GM19099 (cell line): ENCODE results near the gene C1orf52.

Experiments
- POLR2A ChIP-seq: IDR thresholded peaks from 3 replicates; pipeline ENCODE4 v1.6.1; 2011; ENCODE audit warnings: low read depth; ENCODE audit not compliant: insufficient read length; ENCODE audit errors: extremely low read depth

Gene C1orf52

DNA sequence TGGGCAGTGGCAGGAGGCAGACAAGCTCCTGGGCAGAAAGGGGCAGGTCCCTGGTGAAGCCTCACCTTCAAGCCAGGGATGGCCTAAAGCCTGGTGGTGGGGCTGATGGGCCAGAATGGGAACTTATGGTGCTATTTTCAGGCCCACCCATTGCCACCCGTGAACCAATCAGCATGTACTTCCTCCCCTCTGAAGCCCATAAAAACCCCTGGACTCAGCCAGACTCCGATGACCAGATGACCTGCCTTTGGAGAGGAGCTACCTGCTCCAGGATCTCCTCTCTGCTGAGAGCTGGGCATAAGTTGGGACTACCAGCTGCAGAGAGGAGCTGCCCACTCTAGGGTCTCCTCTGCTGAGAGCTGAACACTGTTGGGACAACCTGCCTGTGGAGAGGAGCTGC, 24.7 kb upstream of the C1orf52 start:
- TF ChIP-seq POLR2A = no peak

DNA sequence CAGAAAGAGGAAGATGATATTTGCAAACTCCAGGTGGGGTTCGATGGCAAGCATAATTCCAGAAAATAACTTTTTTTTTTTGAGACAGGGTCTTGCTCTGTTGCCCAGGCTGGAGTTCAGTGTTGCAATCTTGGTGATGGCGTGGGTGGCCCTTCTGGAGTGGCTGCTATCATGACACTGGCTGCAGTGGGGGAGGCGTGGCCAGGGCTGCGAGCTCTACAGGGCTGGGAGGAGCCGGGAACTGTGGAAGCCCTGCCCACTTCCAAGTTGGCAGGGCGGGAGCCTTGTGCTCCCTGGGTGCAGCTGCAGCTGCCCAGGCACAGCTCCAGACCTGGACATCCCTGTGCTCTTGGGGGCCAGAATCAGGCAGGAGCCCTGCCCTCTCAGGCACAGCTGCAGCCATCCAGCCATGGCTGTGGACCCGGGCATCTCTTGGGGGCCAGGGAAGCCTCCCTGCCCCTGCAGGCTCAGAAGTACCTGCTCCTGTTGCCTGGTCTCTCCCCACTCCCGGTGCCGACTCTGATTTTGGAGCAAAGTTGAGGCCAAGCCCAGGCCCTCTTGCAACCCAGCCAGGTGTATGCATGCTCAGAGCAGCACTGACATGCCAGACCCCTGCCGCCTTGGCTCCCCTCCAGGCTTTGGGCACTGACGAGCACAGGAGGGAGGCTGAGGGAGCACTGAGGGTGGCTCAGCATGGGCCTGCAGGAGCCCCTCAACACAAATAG, 24.2 kb upstream of the C1orf52 start:
- no peak for TF ChIP-seq POLR2A

DNA sequence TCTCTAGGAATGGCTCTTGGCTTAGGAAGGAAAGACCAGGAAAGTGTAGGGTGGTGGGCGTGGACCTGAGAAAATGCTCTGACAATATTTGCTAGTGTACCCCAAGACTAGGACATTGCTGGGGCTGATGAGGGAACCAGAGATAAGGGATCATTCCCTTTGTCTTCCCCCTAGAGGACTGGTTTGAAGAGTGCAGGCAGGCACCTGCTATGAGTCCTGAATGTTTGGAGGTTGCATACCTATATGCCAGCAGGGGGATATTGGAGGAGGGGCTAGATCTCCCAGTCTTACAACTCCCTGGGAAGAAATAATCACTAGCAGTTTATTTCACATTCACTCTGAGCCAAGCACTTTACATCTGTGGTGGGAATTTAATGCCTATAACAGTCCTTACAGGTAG, 23.0 kb upstream of the C1orf52 start:
- TF ChIP-seq POLR2A = no peak

DNA sequence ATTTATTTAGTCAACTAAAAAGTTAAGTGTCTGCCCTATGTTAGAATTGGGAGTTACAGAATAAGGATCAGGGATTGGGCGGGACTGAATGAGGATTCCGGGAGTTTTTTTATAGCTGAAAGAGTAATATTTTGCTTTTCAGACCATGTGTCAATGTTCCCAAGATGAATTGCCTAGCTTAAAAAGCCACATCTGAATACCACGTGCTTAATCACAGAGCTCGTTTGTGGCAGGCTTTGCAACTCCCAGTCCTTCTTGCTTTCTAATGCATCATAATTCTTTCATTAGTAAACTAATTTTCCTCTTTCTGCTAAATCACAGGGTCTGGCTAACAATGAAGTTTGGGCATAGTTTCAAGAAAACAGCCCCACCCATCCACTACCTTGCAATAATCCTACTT, 21.2 kb upstream of the C1orf52 start:
- no peak for TF ChIP-seq POLR2A

DNA sequence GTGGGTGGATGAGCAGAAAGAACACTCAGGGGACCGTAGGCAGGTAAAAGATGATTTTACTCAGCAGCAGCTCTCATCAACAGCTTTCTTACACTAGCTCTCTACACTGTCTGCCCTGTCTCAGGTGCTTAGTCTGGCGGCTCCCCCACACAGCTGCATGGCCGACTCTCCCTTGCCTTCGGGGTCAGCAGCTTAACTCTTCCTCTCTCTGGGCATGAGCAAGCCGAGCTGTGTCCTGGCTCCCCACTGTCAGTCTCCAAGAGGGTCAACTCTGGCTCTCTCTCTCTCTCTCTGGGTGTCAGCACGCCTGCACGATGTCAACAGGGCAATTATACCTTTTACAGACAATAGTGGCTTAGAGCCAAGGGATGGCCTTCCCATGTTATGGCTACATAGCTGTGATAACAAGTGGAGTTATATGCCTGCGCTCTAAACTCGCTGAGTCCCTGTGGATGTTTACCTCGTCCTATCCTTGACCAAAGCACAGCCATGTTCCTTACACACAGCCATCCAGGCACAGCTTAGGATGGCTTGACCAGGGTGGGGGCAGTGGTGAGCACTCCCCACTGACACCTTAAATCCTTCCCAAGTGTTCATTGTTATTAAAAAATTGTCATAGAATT, 20.1 kb upstream of the C1orf52 start:
- TF ChIP-seq POLR2A = no peak

DNA sequence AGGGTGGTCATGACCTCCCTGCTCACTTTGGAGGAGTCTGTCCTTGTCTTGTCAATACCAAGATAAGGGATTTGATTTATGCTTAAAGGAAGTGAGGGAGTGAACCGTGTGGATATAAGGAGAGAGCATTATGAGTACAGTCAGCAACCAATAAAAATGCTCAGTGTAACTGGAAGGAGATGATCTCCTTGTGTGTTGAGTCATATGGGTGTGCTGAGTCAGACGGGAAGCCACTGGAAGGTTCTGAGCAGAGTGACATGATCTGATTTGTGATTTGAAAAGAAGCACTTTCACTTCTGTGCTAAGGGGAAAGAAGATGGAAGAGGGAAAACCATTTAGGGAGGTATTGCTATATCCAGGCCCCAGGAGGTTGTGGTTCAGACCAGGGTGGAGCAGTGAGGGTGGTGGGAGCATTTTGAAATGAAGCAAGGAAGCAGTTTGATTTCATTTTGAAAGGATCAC, 19.4 kb upstream of the C1orf52 start:
- no peak for TF ChIP-seq POLR2A

DNA sequence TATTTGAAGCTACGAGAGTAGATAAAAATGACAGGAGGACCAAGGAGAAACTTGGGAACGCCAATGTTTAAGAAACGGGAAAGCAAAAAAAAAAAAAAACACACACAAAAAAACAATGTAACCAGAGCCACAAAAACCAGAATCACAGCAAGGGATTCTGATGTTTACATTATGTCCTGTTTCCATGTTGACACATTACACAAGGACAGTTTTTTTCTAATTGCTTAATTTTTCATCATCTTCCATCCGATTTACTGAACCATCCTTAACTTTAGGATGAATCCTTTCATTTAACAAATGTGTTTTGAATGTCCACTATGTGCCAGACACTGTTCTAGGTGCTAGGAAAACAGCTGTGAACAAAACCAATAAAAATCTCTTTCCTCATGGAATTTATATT, 18.3 kb upstream of the C1orf52 start:
- TF ChIP-seq POLR2A = no peak

DNA sequence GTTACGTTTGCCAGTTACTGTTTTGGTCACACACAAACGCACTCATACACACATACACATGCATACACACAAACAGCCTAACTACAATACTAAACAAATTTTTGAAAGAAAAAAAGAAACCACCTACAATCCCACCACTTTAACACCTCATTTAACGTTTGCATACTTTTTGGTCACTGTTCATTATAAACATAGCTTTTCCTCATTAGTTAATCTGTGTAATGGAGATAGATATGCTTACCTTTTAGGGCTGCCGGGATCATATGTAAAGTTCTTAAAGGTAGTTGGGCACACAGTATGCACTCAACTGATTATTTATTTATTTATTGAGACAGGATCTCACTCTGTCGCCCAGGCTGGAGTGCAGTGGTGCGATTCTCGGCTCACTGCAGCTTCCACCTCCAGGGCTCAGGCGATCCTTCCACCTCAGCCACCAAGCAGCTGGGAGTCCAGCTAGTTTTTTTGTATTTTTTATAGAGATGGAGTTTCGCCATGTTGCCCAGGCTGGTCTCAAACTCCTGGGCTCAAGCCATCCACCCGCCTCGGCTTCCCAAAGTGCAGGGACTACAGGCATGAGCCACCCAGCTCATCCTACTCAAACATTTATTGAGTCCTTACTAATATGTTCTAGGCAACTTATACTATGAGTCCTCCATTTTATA, 17.6 kb upstream of the C1orf52 start:
- no peak for TF ChIP-seq POLR2A

DNA sequence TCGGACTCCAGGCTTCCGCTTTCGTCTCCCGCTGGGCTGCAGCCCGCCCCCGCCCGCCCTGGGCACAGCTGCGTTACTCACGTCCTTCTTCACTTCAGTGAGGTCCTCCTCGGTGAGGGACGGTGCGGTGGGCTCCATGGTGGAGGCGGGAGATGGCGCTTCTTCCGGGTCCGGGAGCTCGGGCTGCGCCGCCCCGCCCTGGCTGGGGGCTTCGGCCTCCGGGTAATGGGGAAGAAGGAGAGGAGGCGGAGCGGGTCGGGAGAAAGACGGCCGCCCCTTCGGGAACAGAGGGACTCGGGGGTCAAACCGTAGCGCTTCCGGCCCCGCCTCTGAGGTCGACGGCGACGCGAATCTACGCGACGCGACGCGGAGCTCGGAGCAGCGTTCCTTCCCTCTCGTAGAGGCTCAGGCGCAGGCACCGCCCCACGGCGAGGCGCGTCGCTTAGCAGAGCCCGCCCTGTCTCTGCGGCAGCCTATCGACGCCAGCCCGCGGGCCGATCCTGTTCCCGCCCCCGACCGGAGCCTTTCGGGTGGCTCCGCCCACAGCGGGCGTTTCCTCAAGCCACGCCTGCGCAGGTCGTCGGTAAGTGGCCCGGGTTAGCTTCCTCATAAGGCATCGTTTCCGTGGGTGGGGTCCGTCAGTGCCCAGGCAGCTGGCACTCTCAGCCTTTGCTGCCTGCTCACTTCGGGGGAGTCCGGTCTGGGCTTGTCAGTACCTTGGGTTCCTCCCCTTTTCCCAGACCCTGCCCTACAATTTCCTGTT, 16.9 kb upstream of the C1orf52 start, which contains the start of gene BCL10:
BCL10 (minus strand) TSS at position 418 of the 763 bp plus-strand sequence; CDS start at position 138, 280 bp downstream.
- TF ChIP-seq POLR2A = peak; percentile 82

DNA sequence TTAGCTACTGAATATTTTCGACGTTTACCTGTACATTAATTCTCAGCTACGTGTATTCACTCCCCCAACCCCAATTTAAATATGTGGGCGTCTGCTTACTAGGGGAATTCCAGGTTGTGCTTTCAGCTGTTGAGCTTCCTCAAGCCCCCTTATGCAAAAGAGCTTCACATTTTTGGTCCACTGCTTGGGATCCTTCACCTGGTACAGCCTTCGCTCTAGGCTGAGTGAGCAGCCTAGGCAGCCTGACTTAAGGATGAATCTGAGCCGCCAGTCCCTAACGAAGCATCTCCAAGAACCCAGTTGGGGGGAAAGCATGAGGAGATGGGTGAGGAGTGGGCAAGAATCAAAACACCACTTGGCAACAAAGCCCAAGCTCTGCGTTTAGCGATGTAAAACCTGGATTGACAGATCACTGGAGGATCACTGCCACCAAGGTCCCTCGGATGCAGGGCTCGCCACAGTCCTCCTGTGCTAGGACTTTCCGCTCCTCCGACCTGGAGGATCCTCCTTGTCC, 16.3 kb upstream of the C1orf52 start:
- peak; percentile 70 for TF ChIP-seq POLR2A

DNA sequence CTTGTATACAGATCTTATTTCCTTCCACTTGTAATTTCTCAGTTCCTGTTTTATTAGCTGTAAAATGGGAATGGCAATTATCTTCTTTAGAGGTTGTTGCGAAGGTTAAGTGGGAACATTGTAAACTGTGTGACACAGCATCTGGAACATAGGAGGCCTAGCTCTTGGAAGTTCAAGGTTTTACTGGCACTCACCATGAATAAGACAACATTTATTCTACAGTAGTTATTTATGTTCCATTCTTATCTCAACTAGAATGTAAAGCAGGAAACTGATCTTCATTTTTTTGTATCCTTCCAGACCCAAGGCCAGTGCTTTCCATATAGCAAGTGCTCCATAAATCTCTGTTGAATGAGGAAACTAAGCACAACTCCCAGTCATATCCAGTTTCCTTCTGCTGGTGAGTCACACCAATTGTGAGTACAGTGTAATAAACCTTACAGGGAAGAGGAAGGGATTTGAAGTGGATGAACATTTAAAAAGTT, 15.5 kb upstream of the C1orf52 start:
- TF ChIP-seq POLR2A = no peak

DNA sequence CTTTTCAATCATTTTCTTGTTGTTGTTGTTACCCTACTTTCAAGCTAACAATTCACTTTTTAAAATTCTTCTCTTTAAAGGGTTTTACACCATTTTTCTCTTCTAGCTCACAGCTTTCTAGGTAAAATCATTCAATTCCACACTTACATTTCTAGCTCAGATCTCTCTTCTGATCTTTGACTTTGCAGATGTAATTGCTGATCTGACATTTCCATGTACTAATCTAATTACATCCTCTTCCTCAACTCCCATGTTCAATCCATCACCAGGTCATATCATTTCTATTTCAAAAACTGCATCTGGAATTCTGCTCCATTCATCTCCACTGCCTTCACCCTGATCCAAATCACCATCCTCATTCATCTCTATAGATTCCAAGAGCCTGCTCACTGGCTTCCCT, 13.9 kb upstream of the C1orf52 start:
- no peak for TF ChIP-seq POLR2A

DNA sequence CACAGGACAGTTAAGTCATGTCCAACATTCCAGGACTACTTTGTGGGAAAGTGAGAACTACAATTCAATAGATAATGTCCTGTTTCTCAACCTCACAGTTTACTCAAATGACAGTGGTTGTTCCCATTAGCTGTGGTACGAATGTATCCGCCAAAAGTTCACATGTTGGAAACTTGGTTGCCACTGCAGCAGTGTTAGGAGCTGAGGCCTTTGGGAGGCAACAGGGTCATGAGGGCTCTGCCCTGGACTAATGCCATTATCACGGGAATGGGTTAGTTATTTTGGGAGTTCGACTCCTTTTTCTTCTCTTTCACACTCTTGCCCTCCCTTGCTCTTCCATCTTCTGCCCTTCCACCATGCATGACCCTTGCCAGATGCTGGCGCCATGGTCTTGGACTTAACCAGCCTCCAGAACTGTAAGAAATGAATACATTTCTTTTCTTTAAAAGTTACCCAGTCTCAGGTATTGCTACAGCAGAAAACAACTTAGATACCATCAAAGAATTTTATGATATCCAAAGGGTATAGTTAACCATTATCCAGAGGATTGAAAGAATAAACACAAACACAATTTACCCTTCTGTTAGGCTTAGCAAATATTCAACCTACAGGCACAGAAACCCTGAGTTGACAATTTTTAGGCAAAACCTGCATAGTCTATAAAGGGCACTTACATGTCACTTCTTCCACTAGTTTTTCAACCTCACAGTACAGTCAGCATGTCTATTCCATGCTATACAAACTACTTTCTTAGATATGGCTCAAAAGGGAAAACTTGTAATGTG, 9.5 kb upstream of the C1orf52 start:
- TF ChIP-seq POLR2A = no peak

DNA sequence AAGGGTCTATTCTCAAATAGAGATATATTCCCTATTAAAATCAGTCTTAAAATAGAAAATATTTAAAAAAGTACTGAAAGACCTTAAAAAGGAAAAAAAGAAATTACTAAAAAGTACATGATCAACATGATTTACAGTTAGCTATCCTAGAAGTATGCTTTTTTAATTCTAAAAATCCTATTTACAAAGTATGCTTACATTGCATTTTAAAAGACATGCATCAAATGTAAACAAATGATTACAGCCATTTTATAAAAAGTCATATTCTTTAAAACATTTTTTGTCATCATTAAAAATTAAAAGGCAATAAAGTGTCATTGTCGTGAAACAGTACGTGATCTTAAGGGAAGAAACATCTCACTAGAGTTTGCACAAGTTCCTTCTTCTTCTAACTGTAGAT, 7.9 kb upstream of the C1orf52 start:
- TF ChIP-seq POLR2A = no peak
